ENCODE measurements around the gene KCTD20. TPM values are rescaled to one million over a fixed set of nuclear protein-coding genes. Genes with fewer than 3 reads are reported as not detected.

Gene KCTD20
- total and polyA plus RNA-seq, 2 donors from 2014 or later = 11.5 to 35.6 TPM

DNA sequence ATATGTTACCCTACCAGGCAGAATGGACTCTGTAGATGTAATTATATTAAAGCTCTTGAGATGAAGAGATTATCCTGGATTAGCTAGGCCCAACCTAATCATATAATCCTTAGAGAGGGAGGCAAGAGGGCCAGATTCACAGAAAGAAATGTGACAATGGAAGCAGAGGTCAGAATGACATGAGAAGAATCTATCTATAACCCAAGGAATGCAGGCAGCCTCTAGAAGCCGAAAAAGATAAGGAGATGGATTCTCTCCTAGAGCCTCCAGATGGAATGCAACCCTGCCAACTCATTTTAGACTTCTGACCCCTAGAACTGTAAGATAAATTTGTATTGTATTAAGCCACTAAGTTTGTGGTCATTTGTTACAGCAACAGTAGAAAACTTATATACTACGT, 12.4 kb upstream of the KCTD20 start:
- Histone ChIP-seq H3K27me3 (ENCODE audit: control insufficient read depth, insufficient read depth, low read length) (no peaks in the 10 kb centered on the region), H3K4me3 (ENCODE audit: low read length in 3 of 3) (no peak overlapping the region), H3K9ac (ENCODE audit: low read length in 3 of 3) (no peak overlapping the region), H3K9me3 (ENCODE audit: control insufficient read depth in 2 of 3, insufficient read depth in 1 of 3, low read length in 3 of 3) (no peaks in the 10 kb centered on the region), H3K36me3 (ENCODE audit: control insufficient read depth in 2 of 3, insufficient read depth in 3 of 3, low read length in 3 of 3) (no peaks in the 10 kb centered on the region), H3K27ac (ENCODE audit: low read depth in 2 of 2, low read length in 2 of 2) (no peak overlapping the region), H3K4me1 (ENCODE audit: control insufficient read depth in 2 of 3, insufficient read depth in 2 of 3, low read depth in 1 of 3, low read length in 3 of 3) (no peaks in the 10 kb centered on the region)
- FAIRE-seq (no peak), DNase-seq (no peak)
- intact Hi-C loops (cut with DNase I) = no loop called here
- TF ChIP-seq, protein P1, sequence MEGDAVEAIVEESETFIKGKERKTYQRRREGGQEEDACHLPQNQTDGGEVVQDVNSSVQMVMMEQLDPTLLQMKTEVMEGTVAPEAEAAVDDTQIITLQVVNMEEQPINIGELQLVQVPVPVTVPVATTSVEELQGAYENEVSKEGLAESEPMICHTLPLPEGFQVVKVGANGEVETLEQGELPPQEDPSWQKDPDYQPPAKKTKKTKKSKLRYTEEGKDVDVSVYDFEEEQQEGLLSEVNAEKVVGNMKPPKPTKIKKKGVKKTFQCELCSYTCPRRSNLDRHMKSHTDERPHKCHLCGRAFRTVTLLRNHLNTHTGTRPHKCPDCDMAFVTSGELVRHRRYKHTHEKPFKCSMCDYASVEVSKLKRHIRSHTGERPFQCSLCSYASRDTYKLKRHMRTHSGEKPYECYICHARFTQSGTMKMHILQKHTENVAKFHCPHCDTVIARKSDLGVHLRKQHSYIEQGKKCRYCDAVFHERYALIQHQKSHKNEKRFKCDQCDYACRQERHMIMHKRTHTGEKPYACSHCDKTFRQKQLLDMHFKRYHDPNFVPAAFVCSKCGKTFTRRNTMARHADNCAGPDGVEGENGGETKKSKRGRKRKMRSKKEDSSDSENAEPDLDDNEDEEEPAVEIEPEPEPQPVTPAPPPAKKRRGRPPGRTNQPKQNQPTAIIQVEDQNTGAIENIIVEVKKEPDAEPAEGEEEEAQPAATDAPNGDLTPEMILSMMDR (IDR thresholded peaks at IDR 0.05; ENCODE audit: borderline replicate concordance, extremely low read depth, insufficient read depth) = no peak

DNA sequence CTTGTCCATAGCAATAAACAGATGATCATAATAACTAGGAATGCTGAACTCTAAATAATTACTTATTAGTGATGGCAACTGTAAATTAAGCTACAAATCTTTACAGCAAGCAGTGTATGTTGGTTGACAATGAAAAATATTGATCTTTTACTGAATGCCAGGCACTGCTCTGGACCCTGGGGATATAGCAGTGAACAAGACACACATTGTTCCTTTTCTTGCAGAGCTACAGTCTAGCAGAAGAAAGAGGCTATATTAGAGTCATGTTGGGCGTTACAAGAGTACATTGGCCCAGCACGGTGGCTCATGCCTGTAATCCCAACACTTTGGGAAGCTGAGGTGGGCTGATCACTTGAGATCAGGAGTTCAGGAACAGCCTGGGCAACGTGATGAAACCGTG, 11.6 kb upstream of the KCTD20 start:
- Histone ChIP-seq H3K27me3 (ENCODE audit: control insufficient read depth, insufficient read depth, low read length) (no peaks in the 10 kb centered on the region), H3K4me1 (ENCODE audit: control insufficient read depth in 2 of 3, insufficient read depth in 2 of 3, low read depth in 1 of 3, low read length in 3 of 3) (no peaks in the 10 kb centered on the region), H3K27ac (ENCODE audit: low read depth in 2 of 2, low read length in 2 of 2) (no peak overlapping the region), H3K9me3 (ENCODE audit: control insufficient read depth in 2 of 3, insufficient read depth in 1 of 3, low read length in 3 of 3) (no peaks in the 10 kb centered on the region), H3K4me3 (ENCODE audit: low read length in 3 of 3) (no peak overlapping the region), H3K9ac (ENCODE audit: low read length in 3 of 3) (no peak overlapping the region), H3K36me3 (ENCODE audit: control insufficient read depth in 2 of 3, insufficient read depth in 3 of 3, low read length in 3 of 3) (no peaks in the 10 kb centered on the region)
- TF ChIP-seq, protein P1 (IDR thresholded peaks at IDR 0.05; ENCODE audit: borderline replicate concordance, extremely low read depth, insufficient read depth) = no peak
- FAIRE-seq = no peak
- intact Hi-C loops (cut with DNase I) = no loop called here
- no peak for DNase-seq

DNA sequence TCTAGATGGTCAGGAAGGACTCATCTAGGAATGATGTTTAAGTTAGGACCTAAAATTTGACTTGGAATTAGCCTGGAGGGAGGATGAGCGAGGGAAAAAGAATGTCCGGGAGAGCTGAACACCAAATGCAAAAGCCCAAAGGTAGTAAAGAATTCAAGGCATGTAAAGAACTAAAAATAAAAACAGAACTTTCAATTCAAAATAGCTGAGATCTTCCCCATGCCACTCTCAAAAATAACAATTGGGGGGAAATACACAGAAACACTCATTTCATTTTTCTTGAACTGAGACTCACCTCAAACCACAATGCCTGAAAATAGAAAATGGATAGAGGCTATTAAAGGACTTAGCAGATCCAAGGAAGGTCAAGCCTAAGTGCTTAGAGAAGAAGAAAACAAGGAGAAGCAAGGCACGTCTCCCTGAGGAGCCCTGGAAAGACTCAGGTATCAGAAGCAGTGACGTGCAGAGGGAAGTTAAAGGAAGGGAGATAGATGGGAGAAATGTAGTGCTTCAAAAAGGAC, 10.6 kb upstream of the KCTD20 start:
- TF ChIP-seq, protein P1 (IDR thresholded peaks at IDR 0.05; ENCODE audit: borderline replicate concordance, extremely low read depth, insufficient read depth) = no peak
- no peak overlapping the region for H3K9ac ChIP-seq (ENCODE audit: low read length in 3 of 3)
- no peaks in the 10 kb centered on the region for H3K27me3 ChIP-seq (ENCODE audit: control insufficient read depth, insufficient read depth, low read length)
- no peak overlapping the region for H3K4me3 ChIP-seq (ENCODE audit: low read length in 3 of 3)
- H3K4me1 ChIP-seq (ENCODE audit: control insufficient read depth in 2 of 3, insufficient read depth in 2 of 3, low read depth in 1 of 3, low read length in 3 of 3) = no peaks in the 10 kb centered on the region
- H3K9me3 ChIP-seq (ENCODE audit: control insufficient read depth in 2 of 3, insufficient read depth in 1 of 3, low read length in 3 of 3) = no peaks in the 10 kb centered on the region
- intact Hi-C loops (cut with DNase I) = no loop called here
- H3K36me3 ChIP-seq (ENCODE audit: control insufficient read depth in 2 of 3, insufficient read depth in 3 of 3, low read length in 3 of 3) = no peaks in the 10 kb centered on the region
- H3K27ac ChIP-seq (ENCODE audit: low read depth in 2 of 2, low read length in 2 of 2) = no peak overlapping the region
- no peak for FAIRE-seq
- DNase-seq = no peak

DNA sequence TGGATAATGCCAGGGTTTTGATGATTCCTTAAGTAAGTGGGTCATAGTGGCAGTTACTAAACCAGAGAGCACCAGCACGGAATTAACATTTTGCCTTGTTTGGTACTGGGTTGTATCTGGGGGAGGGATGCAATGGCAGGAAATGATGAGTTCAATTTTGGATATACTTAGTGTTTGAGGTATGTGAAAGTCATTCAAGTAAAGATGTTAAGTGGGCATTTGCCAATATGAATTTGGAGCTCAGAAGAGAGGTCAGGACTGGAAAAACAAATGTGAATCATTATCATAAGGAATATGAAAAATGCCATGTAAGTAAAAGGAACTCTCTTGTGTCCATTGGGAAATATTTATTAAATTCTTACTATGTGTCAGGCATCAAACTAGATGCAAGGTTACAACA, 6.3 kb upstream of the KCTD20 start:
- H3K9ac ChIP-seq (ENCODE audit: low read length in 3 of 3) = no peak overlapping the region
- H3K36me3 ChIP-seq (ENCODE audit: control insufficient read depth in 2 of 3, insufficient read depth in 3 of 3, low read length in 3 of 3) = no peaks in the 10 kb centered on the region
- DNase-seq (no peak), FAIRE-seq (no peak)
- peaks cover 0 to under 1% (median 0%) of the 10 kb centered on the region in 3 donors for H3K4me1 ChIP-seq (ENCODE audit: control insufficient read depth in 2 of 3, insufficient read depth in 2 of 3, low read depth in 1 of 3, low read length in 3 of 3)
- TF ChIP-seq, protein P1 (IDR thresholded peaks at IDR 0.05; ENCODE audit: borderline replicate concordance, extremely low read depth, insufficient read depth) = no peak
- intact Hi-C loops (cut with DNase I) = no loop called here
- H3K27me3 ChIP-seq (ENCODE audit: control insufficient read depth, insufficient read depth, low read length) = no peaks in the 10 kb centered on the region
- no peak overlapping the region for H3K4me3 ChIP-seq (ENCODE audit: low read length in 3 of 3)
- no peak overlapping the region for H3K27ac ChIP-seq (ENCODE audit: low read depth in 2 of 2, low read length in 2 of 2)
- no peaks in the 10 kb centered on the region for H3K9me3 ChIP-seq (ENCODE audit: control insufficient read depth in 2 of 3, insufficient read depth in 1 of 3, low read length in 3 of 3)

All from kidney (tissue), 14 donors.